ENCODE data around the gene NDUFAF8. TPM values are rescaled to one million over a fixed set of nuclear protein-coding genes. Genes with fewer than 3 reads are reported as not detected.

Gene NDUFAF8
- total RNA-seq, 1 donor from 2014 or later = 39.7 TPM

- Mint-ChIP-seq H3K4me1 (ENCODE audit: low read depth) (no peaks in the 10 kb centered on the region), H3K27me3 (ENCODE audit: low read depth) (no peaks in the 10 kb centered on the region), H3K4me3 (ENCODE audit: unreplicated experiment) (no peak overlapping the region), H3K36me3 (ENCODE audit: low read depth) (peaks cover 2% of the 10 kb centered on the region), H3K27ac (ENCODE audit: unreplicated experiment) (no peak overlapping the region), H3K9me3 (ENCODE audit: low read depth) (no peaks in the 10 kb centered on the region)
- no peak for DNase-seq (ENCODE audit: low spot score)
- no peak for TF ChIP-seq CTCF (IDR thresholded peaks at IDR 0.05)
Measured at GRCh38 chr17:81199482-81199830, 39.7 kb upstream of the NDUFAF8 start.

- Mint-ChIP-seq H3K27me3 (ENCODE audit: low read depth) (no peaks in the 10 kb centered on the region), H3K27ac (ENCODE audit: unreplicated experiment) (no peak overlapping the region), H3K36me3 (ENCODE audit: low read depth) (peaks cover 2% of the 10 kb centered on the region), H3K4me3 (ENCODE audit: unreplicated experiment) (no peak overlapping the region), H3K4me1 (ENCODE audit: low read depth) (no peaks in the 10 kb centered on the region), H3K9me3 (ENCODE audit: low read depth) (no peaks in the 10 kb centered on the region)
- DNase-seq (ENCODE audit: low spot score) = peak; percentile 83
- TF ChIP-seq CTCF (IDR thresholded peaks at IDR 0.05) = no peak
Measured at GRCh38 chr17:81200201-81200600, 38.9 kb upstream of the NDUFAF8 start.

- Mint-ChIP-seq H3K9me3 (ENCODE audit: low read depth) (no peaks in the 10 kb centered on the region), H3K36me3 (ENCODE audit: low read depth) (peaks cover 2% of the 10 kb centered on the region), H3K4me3 (ENCODE audit: unreplicated experiment) (no peak overlapping the region), H3K27me3 (ENCODE audit: low read depth) (no peaks in the 10 kb centered on the region), H3K4me1 (ENCODE audit: low read depth) (peaks cover under 1% of the 10 kb centered on the region), H3K27ac (ENCODE audit: unreplicated experiment) (no peak overlapping the region)
- TF ChIP-seq CTCF (IDR thresholded peaks at IDR 0.05) = peak; percentile 79
- no peak for DNase-seq (ENCODE audit: low spot score)
Measured at GRCh38 chr17:81200695-81201580, 38.2 kb upstream of the NDUFAF8 start.

GRCh38 chr17:81202318-81202717 lies 36.8 kb upstream of the NDUFAF8 start:
- Mint-ChIP-seq H3K9me3 (ENCODE audit: low read depth) (no peaks in the 10 kb centered on the region), H3K36me3 (ENCODE audit: low read depth) (peaks cover 2% of the 10 kb centered on the region), H3K4me1 (ENCODE audit: low read depth) (peaks cover 7% of the 10 kb centered on the region), H3K4me3 (ENCODE audit: unreplicated experiment) (no peak overlapping the region), H3K27ac (ENCODE audit: unreplicated experiment) (no peak overlapping the region), H3K27me3 (ENCODE audit: low read depth) (no peaks in the 10 kb centered on the region)
- no peak for DNase-seq (ENCODE audit: low spot score)
- TF ChIP-seq CTCF (IDR thresholded peaks at IDR 0.05) = no peak

- DNase-seq (ENCODE audit: low spot score) = peak; percentile 89
Measured at GRCh38 chr17:81203136-81203535, 36.0 kb upstream of the NDUFAF8 start.

More at GRCh38 chr17:81203136-81203535, 36.0 kb upstream of the NDUFAF8 start:
- Mint-ChIP-seq H3K4me3 (ENCODE audit: unreplicated experiment) (no peak overlapping the region), H3K9me3 (ENCODE audit: low read depth) (no peaks in the 10 kb centered on the region), H3K27me3 (ENCODE audit: low read depth) (no peaks in the 10 kb centered on the region), H3K4me1 (ENCODE audit: low read depth) (peaks cover 7% of the 10 kb centered on the region), H3K36me3 (ENCODE audit: low read depth) (no peaks in the 10 kb centered on the region), H3K27ac (ENCODE audit: unreplicated experiment) (no peak overlapping the region)
- TF ChIP-seq CTCF (IDR thresholded peaks at IDR 0.05) = no peak

Measured in chondrocyte (in vitro differentiated cells).